HG03139 (cell line): ENCODE results near the gene CFAP61.
A peak's percentile ranks its signal among the peaks of the same experiment; 100 is the strongest.

ENCODE experiments used
- ATAC-seq: cut with Tn5 transposase; IDR thresholded peaks from one replicate; pipeline ENCODE4 v1.9.1; 2021; ENCODE audit not compliant: unreplicated experiment

Gene CFAP61

GRCh38 chr20:20271271-20271670 is 218.9 kb downstream of the CFAP61 start:
- no peak for ATAC-seq

- ATAC-seq, result no peak
Observed at GRCh38 chr20:20272686-20273085, 220.4 kb downstream of the CFAP61 start.

- ATAC-seq, result no peak
Observed at GRCh38 chr20:20273286-20273685, 221.0 kb downstream of the CFAP61 start.

- ATAC-seq, result no peak
Observed at GRCh38 chr20:20274821-20275220, 222.5 kb downstream of the CFAP61 start.

GRCh38 chr20:20275636-20276035 is 223.3 kb downstream of the CFAP61 start:
- ATAC-seq, result no peak

- ATAC-seq, result no peak
Observed at GRCh38 chr20:20276811-20277530, 224.6 kb downstream of the CFAP61 start.

- ATAC-seq, result no peak
Observed at GRCh38 chr20:20277894-20278335, 225.6 kb downstream of the CFAP61 start.

- no peak for ATAC-seq
Observed at GRCh38 chr20:20286061-20286460, 233.7 kb downstream of the CFAP61 start.

GRCh38 chr20:20289331-20289730 is 237.0 kb downstream of the CFAP61 start:
- no peak for ATAC-seq

- ATAC-seq, result no peak
Observed at GRCh38 chr20:20292472-20292871, 240.1 kb downstream of the CFAP61 start.

- ATAC-seq, result no peak
Observed at GRCh38 chr20:20293141-20293540, 240.8 kb downstream of the CFAP61 start.

GRCh38 chr20:20293691-20294385 is 241.5 kb downstream of the CFAP61 start:
- ATAC-seq, result no peak

- ATAC-seq, result no peak
Observed at GRCh38 chr20:20295621-20296498, 243.5 kb downstream of the CFAP61 start.

GRCh38 chr20:20297181-20297580 is 244.8 kb downstream of the CFAP61 start:
- no peak for ATAC-seq

- ATAC-seq, result no peak
Observed at GRCh38 chr20:20297752-20298151, 245.4 kb downstream of the CFAP61 start.

GRCh38 chr20:20299904-20300303 is 247.6 kb downstream of the CFAP61 start:
- no peak for ATAC-seq

GRCh38 chr20:20303320-20303719 is 251.0 kb downstream of the CFAP61 start:
- ATAC-seq, result no peak

GRCh38 chr20:20303742-20304141 is 251.4 kb downstream of the CFAP61 start:
- ATAC-seq, result no peak

GRCh38 chr20:20304942-20305341 is 252.6 kb downstream of the CFAP61 start:
- no peak for ATAC-seq

GRCh38 chr20:20312562-20312961 is 260.2 kb downstream of the CFAP61 start:
- no peak for ATAC-seq

- ATAC-seq, result peak; percentile 92
Observed at GRCh38 chr20:20317195-20317594, 264.9 kb downstream of the CFAP61 start.
